ENCODE data around the gene ESYT1. TPM values are rescaled to one million over a fixed set of nuclear protein-coding genes. Genes with fewer than 3 reads are reported as not detected.

The ESYT1 gene
- total and polyA plus RNA-seq, 9 donors = 63.7 to 90.9 (median 86.1) TPM

DNA sequence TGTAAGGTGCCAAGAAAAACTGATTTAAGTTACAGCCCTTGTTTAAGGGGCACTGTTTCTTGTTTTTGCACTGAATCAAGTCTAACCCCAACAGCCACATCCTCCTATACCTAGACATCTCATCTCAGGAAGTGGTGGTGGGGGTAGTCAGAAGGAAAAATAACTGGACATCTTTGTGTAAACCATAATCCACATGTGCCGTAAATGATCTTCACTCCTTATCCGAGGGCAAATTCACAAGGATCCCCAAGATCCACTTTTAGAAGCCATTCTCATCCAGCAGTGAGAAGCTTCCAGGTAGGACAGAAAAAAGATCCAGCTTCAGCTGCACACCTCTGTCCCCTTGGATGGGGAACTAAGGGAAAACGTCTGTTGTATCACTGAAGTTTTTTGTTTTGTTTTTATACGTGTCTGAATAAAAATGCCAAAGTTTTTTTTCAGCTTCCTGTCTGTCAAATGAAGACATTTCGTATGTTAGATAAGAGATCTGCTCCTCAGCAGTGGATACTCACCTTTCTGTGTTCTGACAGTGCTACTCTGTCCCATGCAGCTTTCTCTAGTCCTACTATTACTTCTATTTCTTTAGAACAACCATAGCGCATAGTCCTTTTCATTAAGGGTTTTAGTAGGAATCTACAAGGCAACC is 24.9 kb upstream of the ESYT1 start:
- H3K4me1 ChIP-seq (ENCODE audit: control insufficient read depth, insufficient read depth, low read length) = peaks cover 10% of the 10 kb centered on the region
- peaks cover 54% of the 10 kb centered on the region for H3K36me3 ChIP-seq (ENCODE audit: control insufficient read depth, insufficient read depth, low read length)
- peak overlapping the region; percentile 82 for H3K4me3 ChIP-seq (ENCODE audit: low read length)
- WGBS (ENCODE audit: insufficient coverage) = 61% methylated on average over 2 of the region's 6 CpGs
- DNase-seq = no peak
- H3K27ac ChIP-seq (ENCODE audit: low read length) = peak overlapping the region; percentile 96
- H3K9me3 ChIP-seq (replicated peaks; ENCODE audit: control insufficient read depth, low read depth, low read length) = no peaks in the 10 kb centered on the region
- no peaks in the 10 kb centered on the region for H3K27me3 ChIP-seq (ENCODE audit: control insufficient read depth, insufficient read depth, low read length)

DNA sequence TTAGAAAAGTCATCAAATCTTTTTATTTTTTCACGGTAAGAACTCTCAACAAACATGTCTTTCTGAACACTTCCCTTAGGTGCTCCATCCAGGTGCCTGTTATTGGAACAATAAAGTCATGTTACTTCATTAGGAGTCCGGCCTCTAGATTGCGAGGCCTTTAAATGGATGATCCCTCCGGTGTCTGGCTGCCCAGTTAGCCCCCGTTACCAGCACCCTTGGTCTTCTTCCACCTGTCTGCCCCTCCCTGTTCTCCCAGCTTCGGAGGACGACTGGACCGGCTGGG is 24.3 kb upstream of the ESYT1 start:
- Histone ChIP-seq H3K9me3 (replicated peaks; ENCODE audit: control insufficient read depth, low read depth, low read length) (no peaks in the 10 kb centered on the region), H3K27me3 (ENCODE audit: control insufficient read depth, insufficient read depth, low read length) (no peaks in the 10 kb centered on the region), H3K4me1 (ENCODE audit: control insufficient read depth, insufficient read depth, low read length) (peaks cover 10% of the 10 kb centered on the region), H3K36me3 (ENCODE audit: control insufficient read depth, insufficient read depth, low read length) (peaks cover 58% of the 10 kb centered on the region), H3K27ac (ENCODE audit: low read length) (peak overlapping the region; percentile 96), H3K4me3 (ENCODE audit: low read length) (peak overlapping the region; percentile 82)
- no peak for DNase-seq
- 8% methylated on average over 7 of the region's 8 CpGs for WGBS (ENCODE audit: insufficient coverage)

DNA sequence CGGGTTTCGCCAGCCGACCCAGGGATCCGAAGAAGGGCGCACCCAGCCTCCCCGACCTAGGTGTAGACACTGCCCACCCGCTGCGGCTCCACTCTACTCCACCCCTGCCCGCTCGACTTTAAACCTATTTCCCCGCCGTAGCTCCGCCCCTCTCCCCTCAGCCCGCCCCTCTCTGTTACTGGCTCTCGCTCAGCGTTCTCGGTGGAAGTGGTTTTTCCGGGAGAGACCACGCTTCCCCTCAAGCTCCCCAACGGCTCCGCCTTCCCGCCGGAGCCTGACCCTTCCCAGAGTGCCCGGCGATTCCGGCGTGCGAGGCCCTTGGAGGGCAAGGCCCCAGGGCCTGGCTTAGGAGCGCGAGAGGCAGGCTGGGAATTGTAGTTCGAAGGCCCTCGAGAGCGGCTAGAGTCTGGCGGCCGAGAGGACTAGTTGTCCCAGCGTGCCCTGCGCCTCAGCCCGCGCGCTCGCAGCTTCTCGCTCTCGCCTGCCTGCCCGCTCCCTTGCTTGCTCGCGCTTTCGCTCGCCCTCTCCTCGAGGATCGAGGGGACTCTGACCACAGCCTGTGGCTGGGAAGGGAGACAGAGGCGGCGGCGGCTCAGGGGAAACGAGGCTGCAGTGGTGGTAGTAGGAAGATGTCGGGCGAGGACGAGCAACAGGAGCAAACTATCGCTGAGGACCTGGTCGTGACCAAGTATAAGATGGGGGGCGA is 23.8 kb upstream of the ESYT1 start, which contains the start of gene PA2G4:
PA2G4 (plus strand) TSS at position 451 of the 706 bp plus-strand sequence; CDS start at position 630, 179 bp downstream.
- WGBS (ENCODE audit: insufficient coverage) = under 1% methylated on average over 48 of the region's 60 CpGs
- H3K36me3 ChIP-seq (ENCODE audit: control insufficient read depth, insufficient read depth, low read length) = peaks cover 56% of the 10 kb centered on the region
- peak within 1 kb of the TSS; percentile 82 for H3K4me3 ChIP-seq (ENCODE audit: low read length)
- H3K4me1 ChIP-seq (ENCODE audit: control insufficient read depth, insufficient read depth, low read length) = peaks cover 10% of the 10 kb centered on the region
- H3K27ac ChIP-seq (ENCODE audit: low read length) = peak within 1 kb of the TSS; percentile 96
- H3K9me3 ChIP-seq (replicated peaks; ENCODE audit: control insufficient read depth, low read depth, low read length) = no peaks in the 10 kb centered on the region
- no peaks in the 10 kb centered on the region for H3K27me3 ChIP-seq (ENCODE audit: control insufficient read depth, insufficient read depth, low read length)
- DNase-seq = peak; percentile 100

DNA sequence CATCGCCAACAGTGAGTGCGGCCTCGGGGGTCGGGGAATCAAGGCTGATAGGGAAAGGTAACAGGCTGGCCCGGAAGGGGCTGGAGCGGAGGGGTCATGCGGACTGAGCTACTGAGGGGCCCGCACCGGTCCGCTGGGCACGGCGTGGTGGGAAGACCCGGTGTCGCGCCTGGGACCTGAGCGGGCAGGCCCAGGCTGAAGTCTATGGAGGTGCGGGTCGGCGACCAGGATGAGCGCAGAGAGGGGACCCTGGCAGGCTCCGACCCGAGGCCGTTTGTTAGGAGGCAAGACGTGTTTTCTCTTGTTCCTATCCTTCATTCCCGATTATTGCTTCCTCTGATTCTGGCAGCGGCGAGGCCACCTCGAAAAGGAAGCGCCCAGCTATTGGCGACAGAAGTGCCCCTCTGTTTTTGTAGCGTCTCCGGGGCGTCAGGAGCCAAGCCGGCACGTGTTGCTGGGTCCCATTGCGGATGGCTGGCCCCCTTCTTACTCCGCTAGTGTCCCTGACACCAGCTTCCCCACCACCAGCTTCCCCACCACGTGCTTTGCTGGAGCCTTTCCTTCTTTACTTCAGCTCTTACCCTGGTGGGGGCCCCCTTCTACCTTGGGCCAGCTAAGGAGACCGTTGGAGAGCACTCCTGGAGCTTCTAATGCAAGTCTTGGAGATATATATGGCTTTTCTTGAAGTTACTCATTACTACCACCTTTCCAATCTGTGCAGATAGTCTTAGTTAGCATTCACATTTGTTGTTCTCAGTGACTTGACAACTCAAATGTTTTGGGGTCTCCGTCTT is 23.1 kb upstream of the ESYT1 start:
- H3K27me3 ChIP-seq (ENCODE audit: control insufficient read depth, insufficient read depth, low read length) = no peaks in the 10 kb centered on the region
- DNase-seq = peak; percentile 46
- H3K4me3 ChIP-seq (ENCODE audit: low read length) = peak overlapping the region; percentile 82
- H3K36me3 ChIP-seq (ENCODE audit: control insufficient read depth, insufficient read depth, low read length) = peaks cover 54% of the 10 kb centered on the region
- H3K4me1 ChIP-seq (ENCODE audit: control insufficient read depth, insufficient read depth, low read length) = peaks cover 10% of the 10 kb centered on the region
- 0% methylated on average over 35 of the region's 40 CpGs for WGBS (ENCODE audit: insufficient coverage)
- no peaks in the 10 kb centered on the region for H3K9me3 ChIP-seq (replicated peaks; ENCODE audit: control insufficient read depth, low read depth, low read length)
- peak overlapping the region; percentile 96 for H3K27ac ChIP-seq (ENCODE audit: low read length)

DNA sequence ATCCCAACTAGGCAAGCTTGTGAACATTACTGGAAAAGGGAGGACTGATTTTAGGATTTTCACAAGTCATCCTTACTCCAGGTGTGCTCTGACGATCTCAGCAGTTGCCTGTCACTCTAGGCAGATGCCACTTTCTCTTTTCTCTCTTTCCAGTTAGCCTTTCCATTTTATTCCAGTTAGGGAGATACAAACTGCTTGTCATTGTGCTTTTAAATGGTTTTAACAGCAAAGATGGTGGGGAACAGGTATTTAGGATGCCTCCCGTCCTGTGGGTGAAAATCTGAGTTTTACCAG is 22.5 kb upstream of the ESYT1 start:
- WGBS (ENCODE audit: insufficient coverage) = no CpG with 5 or more reads among the region's 2 CpGs
- no peak for DNase-seq
- no peaks in the 10 kb centered on the region for H3K27me3 ChIP-seq (ENCODE audit: control insufficient read depth, insufficient read depth, low read length)
- peaks cover 57% of the 10 kb centered on the region for H3K36me3 ChIP-seq (ENCODE audit: control insufficient read depth, insufficient read depth, low read length)
- peaks cover 10% of the 10 kb centered on the region for H3K4me1 ChIP-seq (ENCODE audit: control insufficient read depth, insufficient read depth, low read length)
- peak overlapping the region; percentile 82 for H3K4me3 ChIP-seq (ENCODE audit: low read length)
- no peaks in the 10 kb centered on the region for H3K9me3 ChIP-seq (replicated peaks; ENCODE audit: control insufficient read depth, low read depth, low read length)
- no peak overlapping the region for H3K27ac ChIP-seq (ENCODE audit: low read length)

DNA sequence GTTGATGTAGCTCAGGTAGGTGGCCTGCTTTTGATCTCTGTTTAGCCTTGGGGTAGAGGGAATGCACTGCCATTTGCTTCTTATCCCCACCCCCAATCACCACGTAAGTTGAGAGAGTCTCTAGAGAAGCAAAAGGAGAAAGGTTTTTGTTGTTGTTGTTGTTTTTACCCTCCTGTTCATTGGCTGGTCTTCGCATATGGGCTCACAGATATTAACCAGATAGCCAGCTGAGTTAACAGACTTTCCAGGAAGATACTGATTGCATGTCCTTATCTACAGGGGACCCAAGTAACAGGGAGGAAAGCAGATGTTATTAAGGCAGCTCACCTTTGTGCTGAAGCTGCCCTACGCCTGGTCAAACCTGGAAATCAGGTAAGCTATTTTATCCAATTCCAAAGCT is 20.8 kb upstream of the ESYT1 start:
- WGBS (ENCODE audit: insufficient coverage) = 100% methylated on average over 2 of the region's 3 CpGs

DNA sequence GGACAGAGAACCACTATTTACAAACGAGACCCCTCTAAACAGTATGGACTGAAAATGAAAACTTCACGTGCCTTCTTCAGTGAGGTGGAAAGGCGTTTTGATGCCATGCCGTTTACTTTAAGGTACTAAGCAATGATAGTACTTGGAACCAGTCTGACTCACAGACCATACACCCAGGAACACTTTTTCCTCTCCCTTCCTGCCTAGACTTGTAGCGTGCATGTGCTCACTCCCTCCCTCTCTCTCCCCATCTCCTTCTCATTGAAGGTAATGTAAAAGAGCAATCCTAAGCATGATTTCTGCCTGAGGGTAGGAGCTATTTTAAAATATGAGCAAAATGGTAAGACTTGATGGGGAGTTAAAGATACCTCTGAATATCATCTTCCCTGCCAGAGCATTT is 17.5 kb upstream of the ESYT1 start:
- Histone ChIP-seq H3K27ac (ENCODE audit: low read length) (no peak overlapping the region), H3K4me1 (ENCODE audit: control insufficient read depth, insufficient read depth, low read length) (peaks cover 12% of the 10 kb centered on the region), H3K36me3 (ENCODE audit: control insufficient read depth, insufficient read depth, low read length) (peaks cover 70% of the 10 kb centered on the region), H3K9me3 (replicated peaks; ENCODE audit: control insufficient read depth, low read depth, low read length) (no peaks in the 10 kb centered on the region), H3K4me3 (ENCODE audit: low read length) (no peak overlapping the region), H3K27me3 (ENCODE audit: control insufficient read depth, insufficient read depth, low read length) (no peaks in the 10 kb centered on the region)
- WGBS (ENCODE audit: insufficient coverage) = 90% methylated on average over 4 of the region's 5 CpGs
- DNase-seq = no peak

More for the DNA sequence above, 20.8 kb upstream of the ESYT1 start:
- H3K27ac ChIP-seq (ENCODE audit: low read length) = no peak overlapping the region
- no peaks in the 10 kb centered on the region for H3K27me3 ChIP-seq (ENCODE audit: control insufficient read depth, insufficient read depth, low read length)
- no peak for DNase-seq
- peaks cover 59% of the 10 kb centered on the region for H3K36me3 ChIP-seq (ENCODE audit: control insufficient read depth, insufficient read depth, low read length)
- H3K9me3 ChIP-seq (replicated peaks; ENCODE audit: control insufficient read depth, low read depth, low read length) = no peaks in the 10 kb centered on the region
- H3K4me3 ChIP-seq (ENCODE audit: low read length) = no peak overlapping the region
- H3K4me1 ChIP-seq (ENCODE audit: control insufficient read depth, insufficient read depth, low read length) = peaks cover 10% of the 10 kb centered on the region

DNA sequence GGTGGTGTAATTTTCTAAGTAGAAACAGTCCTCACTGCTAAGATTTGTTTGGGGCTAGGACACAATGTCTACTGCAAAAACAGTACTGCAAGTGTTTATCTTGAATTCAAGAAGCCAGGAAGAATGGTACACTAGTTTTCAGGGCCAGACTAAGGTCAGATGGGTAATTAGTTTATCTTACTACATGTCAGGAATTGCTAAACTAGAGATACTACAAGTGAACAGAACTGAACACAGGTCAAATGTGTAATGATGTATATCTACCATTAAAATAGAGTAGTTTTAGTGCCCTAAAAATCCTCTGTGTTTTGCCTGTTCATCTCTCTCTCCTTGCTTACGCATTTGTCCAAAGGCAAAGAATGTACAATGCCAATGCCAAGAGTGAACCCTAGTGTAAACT is 14.0 kb upstream of the ESYT1 start:
- Histone ChIP-seq H3K4me3 (ENCODE audit: low read length) (no peak overlapping the region), H3K27me3 (ENCODE audit: control insufficient read depth, insufficient read depth, low read length) (no peaks in the 10 kb centered on the region), H3K9me3 (replicated peaks; ENCODE audit: control insufficient read depth, low read depth, low read length) (no peaks in the 10 kb centered on the region), H3K4me1 (ENCODE audit: control insufficient read depth, insufficient read depth, low read length) (peaks cover 15% of the 10 kb centered on the region), H3K36me3 (ENCODE audit: control insufficient read depth, insufficient read depth, low read length) (peaks cover 49% of the 10 kb centered on the region), H3K27ac (ENCODE audit: low read length) (no peak overlapping the region)
- DNase-seq = no peak
- WGBS (ENCODE audit: insufficient coverage) = no CpG with 5 or more reads among the region's 1 CpG

DNA sequence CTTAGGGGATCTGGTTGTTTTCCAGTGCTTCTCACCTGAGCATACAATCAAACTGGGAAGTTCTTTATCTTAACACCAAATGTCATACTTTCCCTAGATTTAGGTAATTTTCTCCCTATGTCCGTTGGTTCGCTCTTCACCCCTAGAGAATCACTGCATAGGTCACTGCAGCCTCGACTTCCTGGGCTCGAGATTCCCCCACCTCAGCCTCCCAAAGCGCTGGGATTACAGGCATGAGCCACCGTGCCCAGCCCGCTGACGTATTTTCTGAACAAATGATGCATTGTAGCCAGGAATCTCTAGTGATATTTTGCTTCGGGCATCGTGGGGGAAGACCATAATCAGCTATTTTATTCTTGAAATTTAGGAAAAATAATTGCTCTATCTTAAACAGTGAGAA is 12.7 kb upstream of the ESYT1 start:
- Histone ChIP-seq H3K36me3 (ENCODE audit: control insufficient read depth, insufficient read depth, low read length) (peaks cover 41% of the 10 kb centered on the region), H3K9me3 (replicated peaks; ENCODE audit: control insufficient read depth, low read depth, low read length) (no peaks in the 10 kb centered on the region), H3K4me1 (ENCODE audit: control insufficient read depth, insufficient read depth, low read length) (peaks cover 27% of the 10 kb centered on the region), H3K4me3 (ENCODE audit: low read length) (peak overlapping the region; percentile 78), H3K27ac (ENCODE audit: low read length) (peak overlapping the region; percentile 98), H3K27me3 (ENCODE audit: control insufficient read depth, insufficient read depth, low read length) (no peaks in the 10 kb centered on the region)
- WGBS (ENCODE audit: insufficient coverage) = 44% methylated on average over 3 of the region's 10 CpGs
- DNase-seq = peak; percentile 46

Data from muscle of leg (tissue), 11 donors.